DMS79 treated with DMSO at 0.1 percent for 48 hours (cell line): ENCODE data around the gene RABGGTA.

Experiments used
- DNase-seq: peaks from one replicate; lab custom pipeline; 2025; lab: John Stamatoyannopoulos, UW

The RABGGTA gene

GRCh38 chr14:24279301-24280186 lies 8.1 kb upstream of the RABGGTA start:
- no peak for DNase-seq

GRCh38 chr14:24278424-24278823 lies 7.0 kb upstream of the RABGGTA start:
- no peak for DNase-seq

GRCh38 chr14:24277606-24278321 lies 6.4 kb upstream of the RABGGTA start:
- DNase-seq: no peak

GRCh38 chr14:24277071-24277470 lies 5.7 kb upstream of the RABGGTA start:
- DNase-seq: no peak

GRCh38 chr14:24274101-24274543 lies 2.7 kb upstream of the RABGGTA start:
- no peak for DNase-seq

- no peak for DNase-seq
These were observed 2.1 kb upstream of the RABGGTA start for GRCh38 chr14:24273422-24273998.

- DNase-seq: no peak
These were observed 1.1 kb upstream of the RABGGTA start for GRCh38 chr14:24272467-24272866.

GRCh38 chr14:24271834-24272263 lies 452 bp upstream of the RABGGTA start:
- DNase-seq: no peak

- DNase-seq: no peak
These were observed 762 bp downstream of the RABGGTA start for GRCh38 chr14:24270537-24271133.

- no peak for DNase-seq
These were observed 1.4 kb downstream of the RABGGTA start for GRCh38 chr14:24269910-24270536.

- DNase-seq: no peak
These were observed 2.0 kb downstream of the RABGGTA start for GRCh38 chr14:24269368-24269767.

- DNase-seq: no peak
These were observed 3.2 kb downstream of the RABGGTA start for GRCh38 chr14:24268225-24268624.

GRCh38 chr14:24267516-24267915 lies 3.9 kb downstream of the RABGGTA start:
- DNase-seq: no peak

- DNase-seq: no peak
These were observed 4.8 kb downstream of the RABGGTA start for GRCh38 chr14:24266344-24267244.

- no peak for DNase-seq
These were observed 7.1 kb downstream of the RABGGTA start for GRCh38 chr14:24264298-24264697.

GRCh38 chr14:24263848-24264247 lies 7.5 kb downstream of the RABGGTA start:
- DNase-seq: no peak

GRCh38 chr14:24262821-24263733 lies 8.3 kb downstream of the RABGGTA start, which contains the start of gene TGM1:
Gene TGM1 (minus strand): TSS chr14:24263177. CDS start chr14:24262352, 825 bp downstream.
- DNase-seq: no peak

- no peak for DNase-seq
These were observed 9.4 kb downstream of the RABGGTA start for GRCh38 chr14:24261969-24262327.

GRCh38 chr14:24261256-24261968 lies 10.0 kb downstream of the RABGGTA start:
- DNase-seq: no peak
